Measurements from ENCODE around the gene INTS6. TPM values are rescaled to one million over a fixed set of nuclear protein-coding genes. Genes with fewer than 3 reads are reported as not detected.

The INTS6 gene
- total RNA-seq, 1 experiment from 2014 or later: 27.2 TPM

- CTCF ChIA-PET: no interaction called here
These were observed 25.8 kb upstream of the INTS6 start for GRCh38 chr13:51478418-51479198.

More at GRCh38 chr13:51478418-51479198, 25.8 kb upstream of the INTS6 start:
- ATAC-seq (no peak), DNase-seq (ENCODE audit: low spot score) (no peak)
- Mint-ChIP-seq H3K9me3 (peaks cover 13% of the 10 kb centered on the region), H3K4me3 (no peak overlapping the region), H3K27ac (no peak overlapping the region), H3K27me3 (ENCODE audit: low read depth) (no peaks in the 10 kb centered on the region), H3K4me1 (no peaks in the 10 kb centered on the region), H3K36me3 (no peaks in the 10 kb centered on the region)
- POLR2A ChIA-PET: no interaction called here
- TF ChIP-seq CDX4 (CRISPR knock-in tag; IDR thresholded peaks at IDR 0.05; ENCODE audit: borderline replicate concordance): no peak
- TF ChIP-seq CTCF (IDR thresholded peaks at IDR 0.05): no peak
- TF ChIP-seq GABPB1 (CRISPR knock-in tag; IDR thresholded peaks at IDR 0.05): no peak
- TF ChIP-seq SOX15 (CRISPR knock-in tag; IDR thresholded peaks at IDR 0.05): no peak
- no peak for TF ChIP-seq USF2 (CRISPR knock-in tag; IDR thresholded peaks at IDR 0.05)
- no peak for TF ChIP-seq ZNF416 (CRISPR knock-in tag; IDR thresholded peaks at IDR 0.05)
- TF ChIP-seq ZBTB21 (CRISPR knock-in tag; IDR thresholded peaks at IDR 0.05; ENCODE audit: borderline replicate concordance): no peak
- no peak for TF ChIP-seq ATF1 (CRISPR knock-in tag; IDR thresholded peaks at IDR 0.05)
- no peak for TF ChIP-seq HMGXB4 (CRISPR knock-in tag; IDR thresholded peaks at IDR 0.05)
- no peak for TF ChIP-seq ARID4B (CRISPR knock-in tag; IDR thresholded peaks at IDR 0.05; ENCODE audit: borderline replicate concordance)
- no peak for TF ChIP-seq NFATC4 (CRISPR knock-in tag; IDR thresholded peaks at IDR 0.05)
- TF ChIP-seq ZSCAN18 (CRISPR knock-in tag; IDR thresholded peaks at IDR 0.05): no peak
- TF ChIP-seq SP1 (CRISPR knock-in tag; conservative IDR thresholded peaks at IDR 0.05): no peak
- no peak for TF ChIP-seq TCF7 (CRISPR knock-in tag; IDR thresholded peaks at IDR 0.05; ENCODE audit: low read depth)
